SU-DHL-6 (cell line): Measurements from ENCODE around the gene CD1E.

Experiments used
- EZH2phosphoT487 ChIP-seq: fragments of 200-600 bp; sonication (generic), shearing (Covaris generic); conservative IDR thresholded peaks from 2 replicates; pipeline ENCODE4 v1.6.1; 2018; ENCODE audit warnings: mild to moderate bottlenecking, antibody characterized with exemption, low read length, moderate library complexity, mixed read lengths
- TF ChIP-seq, protein P1 (sequence below): fragments of 200-600 bp; sonication (generic); IDR thresholded peaks from one replicate; pipeline ENCODE4 v1.5.1; 2017; ENCODE audit warnings: antibody characterized with exemption, mild to moderate bottlenecking, low read length, moderate library complexity; ENCODE audit not compliant: insufficient read depth, poor library complexity, severe bottlenecking

GRCh38 chr1:158400871-158401270 is 47.2 kb downstream of the CD1E start:
- no peak for TF ChIP-seq EZH2phosphoT487
- TF ChIP-seq, protein P1, sequence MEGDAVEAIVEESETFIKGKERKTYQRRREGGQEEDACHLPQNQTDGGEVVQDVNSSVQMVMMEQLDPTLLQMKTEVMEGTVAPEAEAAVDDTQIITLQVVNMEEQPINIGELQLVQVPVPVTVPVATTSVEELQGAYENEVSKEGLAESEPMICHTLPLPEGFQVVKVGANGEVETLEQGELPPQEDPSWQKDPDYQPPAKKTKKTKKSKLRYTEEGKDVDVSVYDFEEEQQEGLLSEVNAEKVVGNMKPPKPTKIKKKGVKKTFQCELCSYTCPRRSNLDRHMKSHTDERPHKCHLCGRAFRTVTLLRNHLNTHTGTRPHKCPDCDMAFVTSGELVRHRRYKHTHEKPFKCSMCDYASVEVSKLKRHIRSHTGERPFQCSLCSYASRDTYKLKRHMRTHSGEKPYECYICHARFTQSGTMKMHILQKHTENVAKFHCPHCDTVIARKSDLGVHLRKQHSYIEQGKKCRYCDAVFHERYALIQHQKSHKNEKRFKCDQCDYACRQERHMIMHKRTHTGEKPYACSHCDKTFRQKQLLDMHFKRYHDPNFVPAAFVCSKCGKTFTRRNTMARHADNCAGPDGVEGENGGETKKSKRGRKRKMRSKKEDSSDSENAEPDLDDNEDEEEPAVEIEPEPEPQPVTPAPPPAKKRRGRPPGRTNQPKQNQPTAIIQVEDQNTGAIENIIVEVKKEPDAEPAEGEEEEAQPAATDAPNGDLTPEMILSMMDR, result no peak
